HepG2 (cell line): ENCODE results near the gene VPS11. TPM values are rescaled to one million over a fixed set of nuclear protein-coding genes. Genes with fewer than 3 reads are reported as not detected.

ENCODE experiments used
- ATAC-seq: fragments of 200-7000 bp; cut with Tn5 transposase; 3 replicates; pipeline ENCODE4 v1.9.1; 2020; ENCODE audit warnings: mild to moderate bottlenecking, moderate library complexity
- BruUV-seq: library from RNA; stranded (reverse); fragments of 400-500 nt; replicated peaks from 2 replicates; lab custom pipeline; 2021; lab: Mats Ljungman, UMichigan
- CTCF ChIA-PET: fragments of 300-600 bp; formaldehyde crosslinking; extraction: SDS; loops from one replicate; lab custom pipeline; 2021; ENCODE audit warnings: low total read pairs, inconsistent platforms, low intra/inter-chr PET ratio; lab: Yijun Ruan, JAX
- POLR2A ChIA-PET: fragments of 350-600 bp; sonication (Branson Sonifier 250); formaldehyde crosslinking; loops from one replicate; lab custom pipeline; 2020; ENCODE audit warnings: antibody characterized with exemption, inconsistent platforms; lab: Yijun Ruan, JAX
- DNase-seq: peaks from one replicate; pipeline ENCODE4 v3.0.0-alpha.2; 2015; ENCODE audit warnings: low spot score
- FAIRE-seq: peaks from 3 replicates; lab custom pipeline; 2011; peaks lifted over from hg19 to GRCh38; lab: Jason Lieb, UNC
- H2AFZ ChIP-seq: one replicate; pipeline ENCODE4 v1.6.1; 2011; ENCODE audit warnings: low read length, inconsistent platforms
- H3K27ac ChIP-seq: fragments of 300-600 bp; 3 replicates; pipeline ENCODE4 v1.8.0; 2011; ENCODE audit warnings: mixed run types, mild to moderate bottlenecking, mixed read lengths, low read length, inconsistent platforms; ENCODE audit not compliant: insufficient read depth; ENCODE audit errors: extremely low read length
- H3K27me3 ChIP-seq, 2 experiments: fragments of 200-600 bp in 1 of 2; 2 replicates in 1 of 2; 3 replicates in 1 of 2; pipeline versions ENCODE4 v1.6.0 to v1.8.0; 2011; ENCODE audit warnings: low read length in 2 of 2, mild to moderate bottlenecking in 2 of 2, moderate library complexity in 2 of 2, inconsistent platforms in 1 of 2; ENCODE audit not compliant: insufficient read depth in 2 of 2, control insufficient read depth in 1 of 2
- H3K36me3 ChIP-seq, 2 experiments: fragments of 200-600 bp in 1 of 2; replicated peaks in 1 of 2; 2 replicates in 1 of 2; 3 replicates in 1 of 2; pipeline versions ENCODE4 v1.5.1 to v1.8.0; 2011; ENCODE audit warnings: low read length in 2 of 2, inconsistent platforms in 1 of 2; ENCODE audit not compliant: insufficient read depth in 2 of 2, control insufficient read depth in 1 of 2
- H3K4me1 ChIP-seq: 2 replicates; pipeline ENCODE4 v1.5.1; 2012; ENCODE audit warnings: low read length, inconsistent platforms; ENCODE audit not compliant: insufficient read depth
- H3K4me2 ChIP-seq: 2 replicates; pipeline ENCODE4 v1.6.0; 2011; ENCODE audit warnings: low read depth, low read length, inconsistent platforms
- H3K4me3 ChIP-seq, 3 experiments: fragments of 200-600 bp in 1 of 3; sonication (generic), shearing (Covaris generic) in 1 of 3; replicated peaks in 1 of 3; 2 replicates each; pipeline ENCODE4 v1.5.1; 2011 to 2016; ENCODE audit warnings: low read length in 3 of 3, inconsistent platforms in 2 of 3, low read depth in 2 of 3, mild to moderate bottlenecking in 2 of 3, control low read depth in 1 of 3, mixed read lengths in 1 of 3; ENCODE audit not compliant: insufficient read depth in 1 of 3
- H3K79me2 ChIP-seq: one replicate; pipeline ENCODE4 v1.6.1; 2011; ENCODE audit warnings: low read length, inconsistent platforms; ENCODE audit not compliant: insufficient read depth
- H3K9ac ChIP-seq: 2 replicates; pipeline ENCODE4 v1.6.0; 2011; ENCODE audit warnings: mild to moderate bottlenecking, low read depth, low read length, inconsistent platforms; ENCODE audit not compliant: insufficient read depth
- H3K9me3 ChIP-seq: 2 replicates; pipeline ENCODE4 v1.5.1; 2012; ENCODE audit warnings: mild to moderate bottlenecking, low read length
- H4K20me1 ChIP-seq: 2 replicates; pipeline ENCODE4 v1.6.0; 2011; ENCODE audit warnings: inconsistent platforms, mild to moderate bottlenecking, low read length, moderate library complexity; ENCODE audit not compliant: insufficient read depth
- KMT2B ChIP-seq: IDR thresholded peaks from 2 replicates; pipeline ENCODE4 v1.6.1; 2016; ENCODE audit warnings: missing genetic modification reagents, missing compliant biosample characterization
- POGK ChIP-seq: sonication (generic); formaldehyde crosslinking; conservative IDR thresholded peaks from 2 replicates; pipeline ENCODE4 v1.8.0; 2022; ENCODE audit warnings: mild to moderate bottlenecking, moderate library complexity, missing genetic modification reagents
- SATB2 ChIP-seq: sonication (generic); formaldehyde crosslinking; IDR thresholded peaks from 2 replicates; pipeline ENCODE4 v1.5.0; 2020; ENCODE audit warnings: missing genetic modification reagents
- SKIL ChIP-seq: sonication (generic); formaldehyde crosslinking; IDR thresholded peaks from 2 replicates; pipeline ENCODE4 v1.8.0; 2022; ENCODE audit warnings: missing genetic modification reagents, mild to moderate bottlenecking, moderate library complexity, borderline replicate concordance
- WGBS: methylation state at CpG from one replicate; pipeline ENCODE4 v1.1.6; 2017; ENCODE audit warnings: low lambda C conversion rate; 5-methylcytosine and 5-hydroxymethylcytosine counted together
- in situ Hi-C: cut with HindIII; loops from 2 replicates; pipeline ENCODE4 v1.10.0; 2017; ENCODE audit warnings: low pct_unique_long_range_greater_than_20kb; ENCODE audit not compliant: extremely low pct_ligation_motif_present
- intact Hi-C: fragments of 100-400 bp; cut with micrococcal nuclease; formaldehyde crosslinking; loops from one replicate; pipeline ENCODE4 v1.10.0; 2022; ENCODE audit not compliant: unreplicated experiment
- polyA plus RNA-seq, 8 experiments: library from polyadenylated mRNA; depleted of rRNA in 3 of 8; stranded (reverse) in 7 of 8; unstranded in 1 of 8; fragments of >200 nt; fragmentation: Illumina TruSeq in 4 of 8; extraction: Trizol in 4 of 8; gene quantifications; 2 replicates each; pipeline versions ENCODE4 v1.2.1 to v1.2.3, GENCODE V29; 2011 to 2016; ENCODE audit warnings: low read depth in 4 of 8, missing spikeins in 1 of 8, mixed read lengths in 1 of 8; ENCODE audit not compliant: insufficient read depth in 1 of 8
- total RNA-seq, 5 experiments: library from RNA; depleted of rRNA; stranded (reverse); fragments of >200 nt; fragmentation: Illumina TruSeq; extraction: Trizol; gene quantifications; 2 replicates each; pipeline ENCODE4 v1.2.3, GENCODE V29; 2016; ENCODE audit warnings: low read depth in 1 of 5

VPS11 gene
- total and polyA plus RNA-seq, 2 of the 13 experiments (the other 11 are each of a cell fraction or from before 2014, with no cell fraction given): 13.7 to 21.6 TPM

- in situ Hi-C loops: no loop called here
- DNase-seq (no peak), FAIRE-seq (no peak), ATAC-seq (no peak)
- intact Hi-C loops: no loop called here
- Histone ChIP-seq H3K9ac (no peak overlapping the region), H2AFZ (no peak overlapping the region), H3K27me3 (no peaks in the 10 kb centered on the region; a peak in 1 of 5 replicates), H3K4me3 (no peak overlapping the region), H3K79me2 (no peaks in the 10 kb centered on the region), H3K27ac (no peak overlapping the region), H4K20me1 (no peaks in the 10 kb centered on the region), H3K9me3 (no peaks in the 10 kb centered on the region), H3K4me1 (peaks cover 22% of the 10 kb centered on the region), H3K4me2 (no peak overlapping the region), H3K36me3 (peaks cover 14 to 34% of the 10 kb centered on the region in 2 experiments)
- TF ChIP-seq KMT2B (CRISPR knock-in tag): no peak
- TF ChIP-seq SKIL: no peak
- no peak for TF ChIP-seq SATB2 (CRISPR knock-in tag)
- TF ChIP-seq POGK (CRISPR knock-in tag): no peak
- ChIA-PET CTCF (no interaction called here), POLR2A (interaction anchor here (1.8 kb wide), 1 partner anchor 10 kb away, joined by 6 read pairs; the partner anchor contains the start of gene HINFP)
- no TSS peak for BruUV-seq
- WGBS: 95% methylated on average over 11 of the region's 11 CpGs
These were observed 43.8 kb downstream of the VPS11 start for GRCh38 chr11:119111361-119111925.
